DMS153 (cell line): Measurements from ENCODE around the gene NAXE.
"Not testable (repeated sequence)": the region's sequence is repeated elsewhere in the genome, so short reads cannot be mapped to it uniquely, and the experiment has no call there.

Experiments used
- DNase-seq: peaks from one replicate; lab custom pipeline; 2025; lab: John Stamatoyannopoulos, UW

The NAXE gene

DNA sequence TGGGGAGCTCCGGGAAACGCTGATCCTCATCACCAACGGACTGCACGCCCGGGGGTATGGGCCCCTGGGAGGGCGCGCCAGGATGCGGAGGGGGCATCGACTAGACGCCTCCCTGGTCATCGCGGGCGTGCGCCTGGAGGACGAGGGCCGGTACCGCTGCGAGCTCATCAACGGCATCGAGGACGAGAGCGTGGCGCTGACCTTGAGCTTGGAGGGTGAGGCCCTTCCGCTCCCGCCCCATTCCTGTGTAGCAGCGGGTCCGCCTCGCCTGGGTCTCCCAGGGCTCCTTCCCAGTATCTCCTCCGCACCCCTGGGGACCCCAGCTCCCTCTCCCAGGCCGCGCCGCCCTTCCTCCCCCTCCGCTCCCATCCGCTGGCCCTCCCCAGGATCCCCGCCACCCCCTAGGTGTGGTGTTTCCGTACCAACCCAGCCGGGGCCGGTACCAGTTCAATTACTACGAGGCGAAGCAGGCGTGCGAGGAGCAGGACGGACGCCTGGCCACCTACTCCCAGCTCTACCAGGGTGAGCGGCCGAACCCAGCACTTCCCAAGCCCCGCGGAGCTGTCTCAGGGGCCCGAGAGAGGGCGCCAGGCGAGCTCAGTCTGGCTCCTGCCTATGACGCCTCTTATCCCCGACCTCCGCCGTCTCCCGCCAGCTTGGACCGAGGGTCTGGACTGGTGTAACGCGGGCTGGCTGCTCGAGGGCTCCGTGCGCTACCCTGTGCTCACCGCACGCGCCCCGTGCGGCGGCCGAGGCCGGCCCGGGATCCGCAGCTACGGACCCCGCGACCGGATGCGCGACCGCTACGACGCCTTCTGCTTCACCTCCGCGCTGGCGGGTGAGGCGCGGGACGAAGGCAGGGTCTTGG is 32.6 kb downstream of the NAXE start:
- DNase-seq = no peak

DNA sequence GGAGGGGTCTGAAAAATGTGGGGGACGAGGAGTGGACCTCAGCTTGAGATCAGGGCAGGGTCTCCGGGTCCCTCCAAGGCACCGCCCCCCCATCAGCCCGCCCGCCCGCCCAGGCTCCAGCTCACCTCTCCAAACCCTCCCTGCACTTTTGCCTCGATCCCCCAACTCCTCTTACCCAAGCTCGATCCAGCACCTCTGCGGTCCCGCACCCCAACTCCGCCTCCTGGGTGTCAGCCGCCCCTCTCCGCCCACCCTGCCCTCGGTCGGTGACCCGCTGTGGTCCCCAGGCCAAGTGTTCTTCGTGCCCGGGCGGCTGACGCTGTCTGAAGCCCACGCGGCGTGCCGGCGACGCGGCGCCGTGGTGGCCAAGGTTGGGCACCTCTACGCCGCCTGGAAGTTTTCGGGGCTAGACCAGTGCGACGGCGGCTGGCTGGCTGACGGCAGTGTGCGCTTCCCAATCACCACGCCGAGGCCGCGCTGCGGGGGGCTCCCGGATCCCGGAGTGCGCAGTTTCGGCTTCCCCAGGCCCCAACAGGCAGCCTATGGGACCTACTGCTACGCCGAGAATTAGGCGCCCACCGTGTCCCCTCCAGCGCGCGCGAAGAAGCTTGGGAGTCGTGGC is 33.3 kb downstream of the NAXE start:
- no peak for DNase-seq

DNA sequence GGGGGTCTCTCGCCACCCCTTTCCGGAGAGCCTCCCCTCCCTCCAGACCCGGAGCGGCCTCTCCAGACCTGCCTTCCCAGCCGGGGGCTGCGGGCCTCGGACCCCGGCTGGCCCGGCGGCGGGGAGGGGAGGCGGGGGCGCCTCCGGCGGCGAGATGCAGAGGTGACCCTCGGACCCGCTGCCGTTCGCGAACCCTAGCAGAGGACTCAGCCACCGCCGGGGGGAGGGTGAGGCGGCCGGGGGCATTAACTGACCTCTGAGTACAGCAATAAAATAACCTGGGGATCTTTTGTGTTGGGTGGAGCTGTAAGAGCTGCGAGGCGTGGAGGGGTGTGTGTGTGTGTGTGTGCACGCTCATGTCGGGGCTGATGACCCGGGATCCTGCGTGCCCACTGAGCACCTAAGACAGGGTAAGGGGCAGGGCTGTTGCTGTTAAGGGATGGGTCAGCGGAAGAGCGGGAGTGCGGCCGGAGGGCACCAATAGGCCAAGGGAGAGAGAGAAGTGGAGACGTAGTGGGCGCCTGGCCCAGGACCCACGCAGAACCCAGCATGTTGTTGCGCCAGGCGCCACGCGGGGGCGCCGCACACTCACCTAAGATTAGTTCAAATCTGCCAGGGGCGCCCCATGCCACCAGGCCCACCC is 34.0 kb downstream of the NAXE start:
- DNase-seq = no peak

DNA sequence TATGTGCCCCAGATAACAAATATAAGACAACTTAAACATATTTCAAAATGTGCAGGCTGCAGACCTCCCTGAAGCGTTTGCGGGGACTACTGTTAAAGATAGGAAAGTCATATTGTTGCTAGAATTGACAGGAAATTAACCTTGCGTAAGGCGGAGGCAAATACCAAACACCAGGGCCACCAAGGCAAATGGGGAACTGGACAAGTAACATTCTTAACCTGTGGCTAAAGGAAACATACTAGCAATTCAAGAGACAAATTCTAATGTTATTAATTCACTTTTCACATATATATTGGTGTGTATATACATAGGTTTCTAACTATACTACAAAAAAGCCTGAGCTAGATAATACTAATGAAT is 34.5 kb downstream of the NAXE start:
- no peak for DNase-seq

- DNase-seq = peak; percentile 25
Observed at GRCh38 chr1:156627313-156627880, 35.8 kb downstream of the NAXE start.

DNA sequence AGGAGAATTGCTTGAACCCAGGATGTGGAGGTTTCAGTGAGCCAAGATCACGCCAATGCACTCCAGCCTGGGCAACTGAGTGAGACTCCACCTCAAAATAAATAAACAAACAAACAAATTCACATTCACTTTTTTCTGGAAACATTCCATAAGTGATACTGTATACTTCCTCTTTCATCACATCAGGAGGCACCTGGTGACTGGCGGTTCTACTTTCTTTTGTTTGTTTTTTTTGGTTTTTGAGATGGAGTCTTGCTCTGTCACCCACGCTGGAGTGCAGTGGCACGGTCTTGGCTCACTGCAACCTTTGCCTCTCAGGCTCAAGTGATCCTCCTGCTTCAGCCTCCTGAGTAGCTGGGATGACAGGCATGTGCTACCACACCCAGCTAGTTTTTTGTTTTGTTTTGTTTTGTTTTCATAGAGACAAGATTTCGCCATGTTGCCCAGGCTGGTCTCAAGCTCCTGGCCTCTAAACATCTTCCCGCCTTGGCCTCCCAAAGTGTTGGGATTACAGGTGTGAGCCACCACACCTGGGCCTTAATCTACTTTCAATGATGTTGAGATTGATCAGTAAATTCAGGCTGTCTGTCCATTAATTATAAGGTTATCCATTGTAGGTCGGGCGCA is 38.4 kb downstream of the NAXE start:
- DNase-seq = no peak

GRCh38 chr1:156631152-156631551 is 39.6 kb downstream of the NAXE start:
- DNase-seq = not testable (repeated sequence)

- no peak for DNase-seq
Observed at GRCh38 chr1:156632355-156632754, 40.8 kb downstream of the NAXE start.

DNA sequence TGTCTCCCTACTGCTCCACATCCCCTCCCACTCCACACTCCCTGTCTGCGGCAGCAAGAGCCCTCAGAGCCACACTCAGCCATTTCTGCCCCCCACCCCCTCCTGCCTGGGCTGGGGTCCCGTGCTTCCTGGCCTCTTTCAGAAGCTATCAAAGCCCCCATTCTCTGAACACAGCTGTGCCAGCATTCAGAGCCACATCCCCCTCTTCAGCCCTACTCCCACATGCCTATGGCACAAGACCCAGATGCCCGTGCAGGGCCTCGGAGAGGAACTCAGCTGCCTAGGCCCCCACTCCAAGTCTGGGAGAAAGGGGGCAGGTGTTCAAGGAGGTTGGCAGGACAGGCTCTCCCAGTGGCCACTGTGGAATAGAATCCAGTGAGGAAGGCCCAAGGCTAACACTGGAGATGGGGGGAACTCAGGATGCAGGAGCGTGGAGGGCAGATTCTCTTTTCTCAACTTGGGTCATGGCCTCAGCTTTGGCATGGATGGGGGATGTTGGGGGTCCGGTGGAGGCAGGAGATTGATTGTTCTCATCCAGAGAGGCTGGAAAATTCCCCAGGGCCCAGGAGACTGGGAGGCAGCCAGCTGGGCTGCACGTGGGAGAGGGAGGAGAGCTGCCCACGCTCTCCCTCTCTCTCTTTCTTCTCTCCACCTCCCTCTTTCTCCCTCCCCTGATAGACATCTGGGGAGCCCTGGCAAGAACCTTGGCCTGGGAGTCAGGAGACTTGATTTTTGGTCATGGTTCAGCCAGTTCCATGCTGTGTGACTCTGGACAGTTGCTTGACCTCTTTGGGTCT is 46.8 kb downstream of the NAXE start:
- no peak for DNase-seq

- DNase-seq = no peak
Observed at GRCh38 chr1:156639601-156640101, 48.1 kb downstream of the NAXE start.

- no peak for DNase-seq
Observed at GRCh38 chr1:156640842-156641706, 49.5 kb downstream of the NAXE start.

DNA sequence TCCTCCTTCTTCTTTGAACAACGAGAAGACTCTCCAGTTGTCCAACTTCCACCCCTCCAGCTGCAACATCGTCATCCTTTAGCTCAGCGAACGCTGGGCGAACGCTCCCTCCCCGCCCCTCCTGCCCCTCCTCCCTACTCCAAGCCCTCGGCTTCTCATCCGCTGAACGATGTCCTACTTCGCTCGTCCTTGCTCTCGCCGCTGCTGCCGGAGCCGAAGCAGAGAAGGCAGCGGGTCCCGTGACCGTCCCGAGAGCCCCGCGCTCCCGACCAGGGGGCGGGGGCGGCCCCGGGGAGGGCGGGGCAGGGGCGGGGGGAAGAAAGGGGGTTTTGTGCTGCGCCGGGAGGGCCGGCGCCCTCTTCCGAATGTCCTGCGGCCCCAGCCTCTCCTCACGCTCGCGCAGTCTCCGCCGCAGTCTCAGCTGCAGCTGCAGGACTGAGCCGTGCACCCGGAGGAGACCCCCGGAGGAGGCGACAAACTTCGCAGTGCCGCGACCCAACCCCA is 50.2 kb downstream of the NAXE start, which contains the start of gene BCAN:
Gene BCAN, plus strand, starts transcription at position 357 of the 504 bp plus-strand sequence. CDS start 3,938 bp downstream, outside the sequence.
- DNase-seq = no peak

GRCh38 chr1:156642265-156643048 is 50.9 kb downstream of the NAXE start:
- DNase-seq = no peak

GRCh38 chr1:156643049-156643777 is 51.6 kb downstream of the NAXE start:
- no peak for DNase-seq

DNA sequence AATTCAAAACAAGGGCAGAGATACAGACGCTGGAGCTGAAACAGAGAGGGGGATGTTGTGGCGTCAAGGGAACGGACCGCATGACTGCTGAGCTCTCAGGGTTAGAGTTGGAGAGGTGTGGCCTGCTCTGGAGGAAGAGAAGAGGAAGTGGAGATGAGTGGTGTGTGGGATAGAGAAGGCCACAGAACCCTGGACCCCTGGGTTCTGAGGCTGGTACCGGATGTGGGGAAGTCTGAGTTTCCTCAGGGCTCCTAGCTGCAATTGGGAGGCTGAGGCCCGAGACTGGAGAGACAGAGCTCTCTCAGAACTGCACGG is 52.2 kb downstream of the NAXE start:
- DNase-seq = no peak
